H1 (cell line): Measurements from ENCODE around the gene CEACAM21. TPM values are rescaled to one million over a fixed set of nuclear protein-coding genes. Genes with fewer than 3 reads are reported as not detected.

Experiments
- CTCF ChIA-PET: fragments of 300-600 bp; sonication (Branson Sonifier 250); formaldehyde crosslinking; loops from one replicate; lab custom pipeline; 2021; ENCODE audit not compliant: partially characterized antibody; lab: Charles Lee
- POLR2A ChIA-PET: fragments of 300-600 bp; sonication (Branson Sonifier 250); formaldehyde crosslinking; loops from one replicate; lab custom pipeline; 2021; ENCODE audit warnings: inconsistent platforms; ENCODE audit not compliant: partially characterized antibody; lab: Charles Lee
- DNase-seq, 2 experiments: peaks; one replicate each; pipeline versions ENCODE4 v3.0.0 to v3.0.0-alpha.2; 2010 to 2022; ENCODE audit warnings: low spot score in 2 of 2, low read depth in 1 of 2, mixed read lengths in 1 of 2
- FAIRE-seq: peaks from 2 replicates; lab custom pipeline; 2011; peaks lifted over from hg19 to GRCh38; lab: Jason Lieb, UNC
- H2AFZ ChIP-seq: 2 replicates; pipeline ENCODE4 v1.8.1; 2012; ENCODE audit warnings: low read length, inconsistent platforms
- H2AK5ac ChIP-seq: 2 replicates; pipeline ENCODE4 v1.6.1; 2013; ENCODE audit warnings: low read depth, low read length
- H2BK120ac ChIP-seq: replicated peaks from 2 replicates; pipeline ENCODE3; 2013; ENCODE audit warnings: low read depth, low read length, inconsistent platforms
- H2BK12ac ChIP-seq: 2 replicates; pipeline ENCODE4 v1.6.1; 2013; ENCODE audit warnings: low read depth, low read length
- H2BK15ac ChIP-seq: 2 replicates; pipeline ENCODE4 v1.6.1; 2013; ENCODE audit warnings: low read length
- H2BK20ac ChIP-seq: 2 replicates; pipeline ENCODE4 v1.6.1; 2013; ENCODE audit warnings: low read length
- H2BK5ac ChIP-seq: 2 replicates; pipeline ENCODE4 v1.6.1; 2013; ENCODE audit warnings: low read depth, low read length
- H3K14ac ChIP-seq: 2 replicates; pipeline ENCODE4 v1.6.1; 2013; ENCODE audit warnings: inconsistent platforms; ENCODE audit not compliant: insufficient read length
- H3K18ac ChIP-seq: 2 replicates; pipeline ENCODE4 v1.6.1; 2013; ENCODE audit warnings: low read length; ENCODE audit errors: extremely low read depth
- H3K23ac ChIP-seq: 2 replicates; pipeline ENCODE4 v1.6.1; 2013; ENCODE audit warnings: inconsistent platforms; ENCODE audit not compliant: insufficient read length
- H3K23me2 ChIP-seq: 2 replicates; pipeline ENCODE4 v1.6.1; 2013; ENCODE audit warnings: low read depth, low read length
- H3K27ac ChIP-seq: 2 replicates; pipeline ENCODE4 v1.6.1; 2011; ENCODE audit warnings: low read depth, low read length, inconsistent platforms
- H3K27me3 ChIP-seq, 4 experiments: replicated peaks in 1 of 4; 1 replicate in 1 of 4; 2 replicates in 3 of 4; pipeline versions ENCODE4 v1.6.1 to v1.8.1; 2011 to 2013; ENCODE audit warnings: low read length in 3 of 4, mild to moderate bottlenecking in 3 of 4, inconsistent platforms in 2 of 4, mixed read lengths in 2 of 4, moderate library complexity in 1 of 4; ENCODE audit not compliant: control insufficient read depth in 3 of 4, insufficient read depth in 3 of 4; ENCODE audit errors: extremely low read depth in 1 of 4
- H3K36me3 ChIP-seq, 4 experiments: 2 replicates each; pipeline versions ENCODE4 v1.6.1 to v1.8.1; 2011 to 2013; ENCODE audit warnings: mild to moderate bottlenecking in 4 of 4, low read length in 3 of 4, moderate library complexity in 2 of 4, control low read depth in 1 of 4, inconsistent platforms in 1 of 4; ENCODE audit not compliant: insufficient read depth in 4 of 4, control insufficient read depth in 2 of 4
- H3K4ac ChIP-seq: replicated peaks from 2 replicates; pipeline ENCODE3; 2013; ENCODE audit warnings: low read length, low read depth, mixed read lengths, inconsistent platforms; ENCODE audit not compliant: insufficient read length
- H3K4me1 ChIP-seq, 4 experiments: replicated peaks in 1 of 4; 1 replicate in 1 of 4; 2 replicates in 3 of 4; pipeline versions ENCODE4 v1.6.1 to v1.8.1; 2011 to 2013; ENCODE audit warnings: low read length in 3 of 4, inconsistent platforms in 2 of 4, mixed read lengths in 1 of 4; ENCODE audit not compliant: insufficient read depth in 4 of 4, control insufficient read depth in 3 of 4
- H3K4me2 ChIP-seq, 2 experiments: 2 replicates each; pipeline versions ENCODE4 v1.6.1 to v1.8.1; 2011 to 2013; ENCODE audit warnings: low read depth in 2 of 2, low read length in 2 of 2, control low read depth in 1 of 2, inconsistent platforms in 1 of 2, mild to moderate bottlenecking in 1 of 2; ENCODE audit not compliant: insufficient read depth in 1 of 2
- H3K4me3 ChIP-seq, 4 experiments: fragments of 200-600, 300-600 bp in 1 of 4; sonication (generic), shearing (Covaris generic), sonication (Bioruptor Twin) in 1 of 4; 2 replicates each; pipeline versions ENCODE4 v1.5.1 to v1.8.1; 2011 to 2016; ENCODE audit warnings: low read length in 4 of 4, low read depth in 3 of 4, control low read depth in 2 of 4, inconsistent platforms in 2 of 4, mild to moderate bottlenecking in 2 of 4, mixed read lengths in 1 of 4, moderate library complexity in 1 of 4; ENCODE audit not compliant: insufficient read depth in 2 of 4; ENCODE audit errors: extremely low read depth in 1 of 4
- H3K56ac ChIP-seq: replicated peaks from 2 replicates; pipeline ENCODE3; 2013; ENCODE audit warnings: low read depth, mild to moderate bottlenecking, mixed read lengths, low read length, inconsistent platforms; ENCODE audit not compliant: insufficient read length
- H3K79me1 ChIP-seq: 2 replicates; pipeline ENCODE4 v1.6.1; 2013; ENCODE audit warnings: low read depth, low read length, control low read depth
- H3K79me2 ChIP-seq, 2 experiments: 2 replicates each; pipeline versions ENCODE4 v1.6.1 to v1.8.1; 2012 to 2013; ENCODE audit warnings: low read length in 2 of 2, mild to moderate bottlenecking in 2 of 2, inconsistent platforms in 1 of 2; ENCODE audit not compliant: insufficient read depth in 2 of 2, control insufficient read depth in 1 of 2
- H3K9ac ChIP-seq, 4 experiments: replicated peaks in 1 of 4; 1 replicate in 1 of 4; 2 replicates in 3 of 4; pipeline versions ENCODE4 v1.6.1 to v1.8.1; 2011 to 2013; ENCODE audit warnings: low read depth in 3 of 4, low read length in 3 of 4, control low read depth in 2 of 4, mild to moderate bottlenecking in 2 of 4, moderate library complexity in 2 of 4, inconsistent platforms in 1 of 4; ENCODE audit errors: extremely low read depth in 1 of 4
- H3K9me3 ChIP-seq, 2 experiments: 2 replicates each; pipeline versions ENCODE4 v1.6.1 to v1.8.1; 2012 to 2013; ENCODE audit warnings: mild to moderate bottlenecking in 2 of 2, moderate library complexity in 2 of 2, control low read depth in 1 of 2, inconsistent platforms in 1 of 2, low read depth in 1 of 2, low read length in 1 of 2, mixed read lengths in 1 of 2; ENCODE audit not compliant: insufficient read depth in 2 of 2
- H4K20me1 ChIP-seq, 2 experiments: replicated peaks in 1 of 2; 2 replicates each; pipeline versions ENCODE3 to v1.8.1; 2011 to 2013; ENCODE audit warnings: inconsistent platforms in 2 of 2, low read length in 2 of 2, mild to moderate bottlenecking in 1 of 2; ENCODE audit not compliant: insufficient read depth in 2 of 2, control insufficient read depth in 1 of 2
- H4K5ac ChIP-seq: 2 replicates; pipeline ENCODE4 v1.6.1; 2013; ENCODE audit warnings: low read length, low read depth, mixed read lengths, inconsistent platforms; ENCODE audit not compliant: insufficient read length
- H4K8ac ChIP-seq: 2 replicates; pipeline ENCODE4 v1.8.0; 2013; ENCODE audit warnings: mild to moderate bottlenecking, moderate library complexity, low read length, inconsistent platforms; ENCODE audit not compliant: insufficient read depth; ENCODE audit errors: extremely low read depth
- H4K91ac ChIP-seq: replicated peaks from 2 replicates; pipeline ENCODE3; 2013; ENCODE audit warnings: low read length, mixed read lengths, inconsistent platforms; ENCODE audit not compliant: insufficient read length
- ASH2L ChIP-seq: fragments of 200-600, 300-600 bp; sonication (generic); IDR thresholded peaks from one replicate; pipeline ENCODE4 v1.7.1; 2017; ENCODE audit warnings: low read length
- ATF2 ChIP-seq: IDR thresholded peaks from 2 replicates; pipeline ENCODE4 v1.6.1; 2012; ENCODE audit warnings: low read length, inconsistent platforms
- BACH1 ChIP-seq: IDR thresholded peaks from 2 replicates; pipeline ENCODE4 v1.6.1; 2012; ENCODE audit warnings: low read length, improper control_type of control experiment
- CBX5 ChIP-seq: fragments of 300-800, 300-1000 bp; sonication (generic); IDR thresholded peaks from 2 replicates; pipeline ENCODE4 v1.7.1; 2016; ENCODE audit warnings: antibody characterized with exemption, low read length, low read depth
- E2F6 ChIP-seq: IDR thresholded peaks from 2 replicates; pipeline ENCODE4 v1.6.1; 2012; ENCODE audit warnings: inconsistent platforms
- EGR1 ChIP-seq: IDR thresholded peaks from 2 replicates; pipeline ENCODE4 v1.6.1; 2011; ENCODE audit warnings: low read depth, low read length, borderline replicate concordance
- EP300 ChIP-seq, 2 experiments: IDR thresholded peaks; 1 replicate in 1 of 2; 2 replicates in 1 of 2; pipeline ENCODE4 v1.6.1; 2011 to 2012; ENCODE audit warnings: low read depth in 2 of 2, low read length in 2 of 2, mild to moderate bottlenecking in 2 of 2, borderline replicate concordance in 1 of 2, inconsistent platforms in 1 of 2, moderate library complexity in 1 of 2
- JUN ChIP-seq: IDR thresholded peaks from 2 replicates; pipeline ENCODE4 v1.6.1; 2011; ENCODE audit warnings: low read depth, mild to moderate bottlenecking, improper control_type of control experiment, low read length
- NRF1 ChIP-seq: IDR thresholded peaks from 2 replicates; pipeline ENCODE4 v1.6.1; 2011; ENCODE audit warnings: mild to moderate bottlenecking, low read depth, low read length, improper control_type of control experiment
- TAF7 ChIP-seq: optimal IDR thresholded peaks from 2 replicates; pipeline ENCODE3; 2011; ENCODE audit warnings: low read depth, mild to moderate bottlenecking, inconsistent platforms, low read length, moderate library complexity, borderline replicate concordance
- WGBS, 2 experiments: shearing (Covaris generic) in 1 of 2; methylation state at CpG; one replicate each; pipeline versions ENCODE4 v1.1.6 to v1.1.7; 2013 to 2015; ENCODE audit warnings: low lambda C conversion rate in 2 of 2, mixed read lengths in 2 of 2, inconsistent platforms in 1 of 2, low coverage in 1 of 2, missing lambda C conversion rate in 1 of 2; ENCODE audit not compliant: insufficient replicate concordance in 2 of 2, insufficient coverage in 1 of 2, insufficient read length in 1 of 2; ENCODE audit errors: extremely low coverage in 1 of 2, missing lambda C conversion rate in 1 of 2; 5-methylcytosine and 5-hydroxymethylcytosine counted together
- polyA plus RNA-seq, 7 experiments: library from polyadenylated mRNA; depleted of rRNA in 3 of 7; stranded (reverse) in 5 of 7; unstranded in 2 of 7; fragments of >200 nt in 5 of 7; fragments of 200-250 nt in 2 of 7; gene quantifications; 1 replicate in 5 of 7; 2 replicates in 1 of 7; 4 replicates in 1 of 7; pipeline versions ENCODE4 v1.2.1 to v1.2.3, GENCODE V29; 2011 to 2013; ENCODE audit warnings: missing spikeins in 2 of 7, mixed read lengths in 2 of 7
- total RNA-seq: library from RNA; stranded (reverse); fragmentation: NEBNext Ultra II Directional; extraction: Animal tissue kit (Norgen Biotek cat#: 25700); gene quantifications from 2 replicates; pipeline ENCODE4 v1.2.1, GENCODE V29; 2021

CEACAM21 gene
- total and polyA plus RNA-seq, 2 of the 8 experiments (the other 6 are each of a cell fraction or from before 2014, with no cell fraction given) = not detected

GRCh38 chr19:41621654-41622053 is 45.7 kb downstream of the CEACAM21 start:
- H2BK15ac ChIP-seq = no peak overlapping the region
- H2BK5ac ChIP-seq = no peak overlapping the region
- no peak overlapping the region for H2AK5ac ChIP-seq
- H3K56ac ChIP-seq = no peak overlapping the region
- no peaks in the 10 kb centered on the region for H3K79me1 ChIP-seq
- H3K4me3 ChIP-seq = no peak overlapping the region
- H3K23ac ChIP-seq = no peak overlapping the region
- H3K9ac ChIP-seq = no peak overlapping the region
- H3K4me2 ChIP-seq = no peak overlapping the region
- WGBS, 2 experiments = 67% methylated on average over 7 of the region's 7 CpGs; no CpG with 5 or more reads in 1 of the 2 experiments
- no peak overlapping the region for H4K5ac ChIP-seq
- 0 out of 7 replicates have a peak, but pooled peaks cover 0 to 2% (median 0%) of the 10 kb centered on the region in 4 experiments for H3K27me3 ChIP-seq
- CTCF ChIA-PET = interaction anchor here (1.1 kb wide), 1 partner anchor 24 kb away, joined by 3 read pairs; no protein-coding TSS in a partner anchor
- no peak for DNase-seq
- H4K91ac ChIP-seq = no peak overlapping the region
- no peak overlapping the region for H2BK12ac ChIP-seq
- no peaks in the 10 kb centered on the region; the same call in 1 of the 2 replicates for H3K23me2 ChIP-seq
- H2AFZ ChIP-seq = no peak overlapping the region
- H3K4ac ChIP-seq = no peak overlapping the region
- peaks cover 71 to 89% of the 10 kb centered on the region in 2 experiments for H3K9me3 ChIP-seq
- H2BK20ac ChIP-seq = no peak overlapping the region
- no peaks in the 10 kb centered on the region for H3K79me2 ChIP-seq
- H3K14ac ChIP-seq = no peak overlapping the region
- no peaks in the 10 kb centered on the region for H3K36me3 ChIP-seq
- no peak overlapping the region for H3K27ac ChIP-seq
- H2BK120ac ChIP-seq = no peak overlapping the region
- TF ChIP-seq CBX5 (no peak), EGR1 (no peak), JUN (no peak), E2F6 (no peak), ASH2L (no peak), BACH1 (no peak), TAF7 (no peak), NRF1 (no peak), EP300 (IDR thresholded peaks at IDR 0.05; ENCODE audit: borderline replicate concordance in 1 of 2, low read depth in 2 of 2, low read length in 2 of 2) (no peak), ATF2 (no peak)
- TF ChIP-seq, all 59 proteins: peak for 0
- POLR2A ChIA-PET = no interaction called here
- H4K8ac ChIP-seq = no peak overlapping the region
- no peaks in the 10 kb centered on the region for H3K4me1 ChIP-seq
- no peak overlapping the region for H3K18ac ChIP-seq
- FAIRE-seq = no peak
- no peaks in the 10 kb centered on the region for H4K20me1 ChIP-seq
